Measurements from ENCODE around the gene C1orf174.

The C1orf174 gene

GRCh38 chr1:3931007-3931912 lies 31.2 kb upstream of the C1orf174 start:
- H3K4me3 ChIP-seq (ENCODE audit: low read depth, low read length): no peak overlapping the region
- no peak overlapping the region for H2BK120ac ChIP-seq (ENCODE audit: insufficient read depth, low read length, poor library complexity)
- no peaks in the 10 kb centered on the region for H3K36me3 ChIP-seq (ENCODE audit: control insufficient read depth in 1 of 2, insufficient read depth in 2 of 2, low read length in 2 of 2)
- H3K79me1 ChIP-seq (ENCODE audit: low read length): no peaks in the 10 kb centered on the region
- no peak overlapping the region for H3K14ac ChIP-seq (ENCODE audit: low read length)
- no peak for DNase-seq
- no peak overlapping the region for H4K12ac ChIP-seq (ENCODE audit: low read depth, low read length)
- H3K4ac ChIP-seq (ENCODE audit: low read depth, low read length): no peak overlapping the region
- WGBS (ENCODE audit: extremely low coverage, insufficient coverage, insufficient read length): no CpG with 5 or more reads among the region's 17 CpGs
- H4K8ac ChIP-seq (ENCODE audit: low read depth, low read length): no peak overlapping the region
- H3K79me2 ChIP-seq (ENCODE audit: control insufficient read depth, insufficient read depth, low read length, poor library complexity): no peaks in the 10 kb centered on the region
- H4K91ac ChIP-seq (ENCODE audit: low read depth, low read length): no peak overlapping the region
- H3K18ac ChIP-seq (ENCODE audit: low read length): no peak overlapping the region
- no peak overlapping the region for H3K9ac ChIP-seq (ENCODE audit: low read length)
- no peak overlapping the region for H2AK5ac ChIP-seq (ENCODE audit: low read length)
- H3K4me2 ChIP-seq (ENCODE audit: low read length): no peak overlapping the region
- H2BK5ac ChIP-seq (ENCODE audit: low read depth, low read length, poor library complexity): no peak overlapping the region
- no peak overlapping the region for H3K27ac ChIP-seq (ENCODE audit: low read depth, low read length)
- H3K27me3 ChIP-seq (ENCODE audit: insufficient read depth, low read length): no peaks in the 10 kb centered on the region
- no peak overlapping the region for H2BK12ac ChIP-seq (ENCODE audit: low read length)
- H3K23ac ChIP-seq (ENCODE audit: low read length): no peak overlapping the region
- peaks cover 13% of the 10 kb centered on the region for H3K9me3 ChIP-seq (ENCODE audit: insufficient read depth, low read depth, low read length)
- H2AFZ ChIP-seq (ENCODE audit: insufficient read depth, low read length, poor library complexity): no peak overlapping the region
- no peaks in the 10 kb centered on the region for H3K4me1 ChIP-seq (ENCODE audit: control insufficient read depth in 1 of 2, insufficient read depth in 2 of 2, low read length in 2 of 2)

- Histone ChIP-seq H4K8ac (ENCODE audit: low read depth, low read length) (no peak overlapping the region), H4K12ac (ENCODE audit: low read depth, low read length) (no peak overlapping the region), H3K27ac (ENCODE audit: low read depth, low read length) (no peak overlapping the region), H3K4me2 (ENCODE audit: low read length) (peak overlapping the region; percentile 5), H3K27me3 (ENCODE audit: insufficient read depth, low read length) (no peaks in the 10 kb centered on the region), H2BK120ac (ENCODE audit: insufficient read depth, low read length, poor library complexity) (no peak overlapping the region), H3K79me1 (ENCODE audit: low read length) (no peaks in the 10 kb centered on the region), H3K23ac (ENCODE audit: low read length) (no peak overlapping the region), H2AK5ac (ENCODE audit: low read length) (no peak overlapping the region), H3K4ac (ENCODE audit: low read depth, low read length) (no peak overlapping the region), H2BK12ac (ENCODE audit: low read length) (no peak overlapping the region), H3K9me3 (ENCODE audit: insufficient read depth, low read depth, low read length) (peaks cover 10% of the 10 kb centered on the region), H2AFZ (ENCODE audit: insufficient read depth, low read length, poor library complexity) (no peak overlapping the region), H3K36me3 (ENCODE audit: control insufficient read depth in 1 of 2, insufficient read depth in 2 of 2, low read length in 2 of 2) (no peaks in the 10 kb centered on the region), H4K91ac (ENCODE audit: low read depth, low read length) (no peak overlapping the region), H3K14ac (ENCODE audit: low read length) (no peak overlapping the region), H3K4me1 (ENCODE audit: control insufficient read depth in 1 of 2, insufficient read depth in 2 of 2, low read length in 2 of 2) (no peaks in the 10 kb centered on the region), H3K4me3 (ENCODE audit: low read depth, low read length) (peak overlapping the region; percentile 54), H2BK5ac (ENCODE audit: low read depth, low read length, poor library complexity) (no peak overlapping the region), H3K9ac (ENCODE audit: low read length) (no peak overlapping the region), H3K18ac (ENCODE audit: low read length) (no peak overlapping the region), H3K79me2 (ENCODE audit: control insufficient read depth, insufficient read depth, low read length, poor library complexity) (no peaks in the 10 kb centered on the region)
- DNase-seq: no peak
- WGBS (ENCODE audit: extremely low coverage, insufficient coverage, insufficient read length): 100% methylated on average over 4 of the region's 10 CpGs
These were observed 30.4 kb upstream of the C1orf174 start for GRCh38 chr1:3930301-3931006.

DNA sequence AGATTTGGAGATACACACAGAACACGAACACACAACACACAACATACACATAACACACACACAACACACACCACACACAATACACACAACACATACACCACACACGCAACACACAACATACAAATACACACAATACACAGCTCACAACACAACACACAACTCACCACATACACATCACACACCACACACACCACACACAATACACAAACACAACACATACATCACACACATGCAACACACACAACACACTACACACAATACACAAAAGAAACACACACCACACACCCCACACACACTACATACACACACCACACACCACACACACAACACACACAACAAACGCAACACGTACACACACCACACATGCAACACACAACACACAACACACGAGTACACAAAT lies 29.1 kb upstream of the C1orf174 start:
- DNase-seq: no peak
- H3K4me1 ChIP-seq (ENCODE audit: control insufficient read depth in 1 of 2, insufficient read depth in 2 of 2, low read length in 2 of 2): no peaks in the 10 kb centered on the region
- H2AK5ac ChIP-seq (ENCODE audit: low read length): no peak overlapping the region
- H2AFZ ChIP-seq (ENCODE audit: insufficient read depth, low read length, poor library complexity): no peak overlapping the region
- 100% methylated on average over 2 of the region's 5 CpGs for WGBS (ENCODE audit: extremely low coverage, insufficient coverage, insufficient read length)
- H3K18ac ChIP-seq (ENCODE audit: low read length): no peak overlapping the region
- no peak overlapping the region for H3K9ac ChIP-seq (ENCODE audit: low read length)
- no peak overlapping the region for H3K14ac ChIP-seq (ENCODE audit: low read length)
- H3K79me2 ChIP-seq (ENCODE audit: control insufficient read depth, insufficient read depth, low read length, poor library complexity): no peaks in the 10 kb centered on the region
- no peak overlapping the region for H3K4me2 ChIP-seq (ENCODE audit: low read length)
- H3K9me3 ChIP-seq (ENCODE audit: insufficient read depth, low read depth, low read length): peaks cover 10% of the 10 kb centered on the region
- peak overlapping the region; percentile 36 for H3K4me3 ChIP-seq (ENCODE audit: low read depth, low read length)
- H3K27me3 ChIP-seq (ENCODE audit: insufficient read depth, low read length): no peaks in the 10 kb centered on the region
- no peak overlapping the region for H2BK12ac ChIP-seq (ENCODE audit: low read length)
- H3K23ac ChIP-seq (ENCODE audit: low read length): peak overlapping the region; percentile 3
- no peak overlapping the region for H3K4ac ChIP-seq (ENCODE audit: low read depth, low read length)
- H3K36me3 ChIP-seq (ENCODE audit: control insufficient read depth in 1 of 2, insufficient read depth in 2 of 2, low read length in 2 of 2): no peaks in the 10 kb centered on the region
- H4K12ac ChIP-seq (ENCODE audit: low read depth, low read length): no peak overlapping the region
- no peaks in the 10 kb centered on the region for H3K79me1 ChIP-seq (ENCODE audit: low read length)
- H2BK120ac ChIP-seq (ENCODE audit: insufficient read depth, low read length, poor library complexity): no peak overlapping the region
- no peak overlapping the region for H3K27ac ChIP-seq (ENCODE audit: low read depth, low read length)
- H4K8ac ChIP-seq (ENCODE audit: low read depth, low read length): no peak overlapping the region
- no peak overlapping the region for H2BK5ac ChIP-seq (ENCODE audit: low read depth, low read length, poor library complexity)
- no peak overlapping the region for H4K91ac ChIP-seq (ENCODE audit: low read depth, low read length)

DNA sequence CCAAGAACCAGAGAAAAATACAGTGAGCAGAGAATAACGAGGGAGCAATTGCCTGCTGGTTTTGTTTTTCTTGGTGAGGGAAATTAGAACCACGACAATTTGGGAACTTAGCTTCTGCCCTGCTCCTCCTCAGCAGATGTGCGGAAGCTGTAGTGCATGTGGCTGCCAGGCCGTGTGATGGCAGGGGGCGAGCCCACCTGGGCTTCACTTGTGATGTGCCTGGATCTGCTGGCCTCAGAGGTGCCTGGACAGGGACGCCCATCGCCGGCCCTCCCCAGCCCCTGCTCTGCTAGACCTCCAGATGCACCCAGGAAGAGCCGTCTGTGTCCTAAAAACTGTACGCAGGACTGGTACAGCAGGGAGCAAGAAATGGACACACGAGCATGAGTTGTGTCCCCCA lies 28.5 kb upstream of the C1orf174 start:
- no CpG with 5 or more reads among the region's 11 CpGs for WGBS (ENCODE audit: extremely low coverage, insufficient coverage, insufficient read length)
- no peak overlapping the region for H2AK5ac ChIP-seq (ENCODE audit: low read length)
- H3K18ac ChIP-seq (ENCODE audit: low read length): no peak overlapping the region
- H3K79me1 ChIP-seq (ENCODE audit: low read length): no peaks in the 10 kb centered on the region
- H3K14ac ChIP-seq (ENCODE audit: low read length): no peak overlapping the region
- no peak overlapping the region for H2BK120ac ChIP-seq (ENCODE audit: insufficient read depth, low read length, poor library complexity)
- no peaks in the 10 kb centered on the region for H3K79me2 ChIP-seq (ENCODE audit: control insufficient read depth, insufficient read depth, low read length, poor library complexity)
- no peak overlapping the region for H2AFZ ChIP-seq (ENCODE audit: insufficient read depth, low read length, poor library complexity)
- H3K27me3 ChIP-seq (ENCODE audit: insufficient read depth, low read length): no peaks in the 10 kb centered on the region
- H4K8ac ChIP-seq (ENCODE audit: low read depth, low read length): no peak overlapping the region
- no peaks in the 10 kb centered on the region for H3K36me3 ChIP-seq (ENCODE audit: control insufficient read depth in 1 of 2, insufficient read depth in 2 of 2, low read length in 2 of 2)
- H3K9ac ChIP-seq (ENCODE audit: low read length): no peak overlapping the region
- H2BK5ac ChIP-seq (ENCODE audit: low read depth, low read length, poor library complexity): no peak overlapping the region
- H4K12ac ChIP-seq (ENCODE audit: low read depth, low read length): no peak overlapping the region
- no peaks in the 10 kb centered on the region for H3K4me1 ChIP-seq (ENCODE audit: control insufficient read depth in 1 of 2, insufficient read depth in 2 of 2, low read length in 2 of 2)
- no peak overlapping the region for H3K23ac ChIP-seq (ENCODE audit: low read length)
- no peak overlapping the region for H3K4me2 ChIP-seq (ENCODE audit: low read length)
- no peak for DNase-seq
- H3K4ac ChIP-seq (ENCODE audit: low read depth, low read length): no peak overlapping the region
- no peak overlapping the region for H3K4me3 ChIP-seq (ENCODE audit: low read depth, low read length)
- no peak overlapping the region for H3K27ac ChIP-seq (ENCODE audit: low read depth, low read length)
- no peak overlapping the region for H4K91ac ChIP-seq (ENCODE audit: low read depth, low read length)
- H2BK12ac ChIP-seq (ENCODE audit: low read length): no peak overlapping the region
- peaks cover 10% of the 10 kb centered on the region for H3K9me3 ChIP-seq (ENCODE audit: insufficient read depth, low read depth, low read length)
